Medulla oblongata (tissue), 1 donor: ENCODE data around the gene ARAP1.

ENCODE experiments used
- DNase-seq: peaks from one replicate; pipeline ENCODE4 v3.0.0-alpha.2; 2015; ENCODE audit errors: extremely low spot score

Gene ARAP1

DNA sequence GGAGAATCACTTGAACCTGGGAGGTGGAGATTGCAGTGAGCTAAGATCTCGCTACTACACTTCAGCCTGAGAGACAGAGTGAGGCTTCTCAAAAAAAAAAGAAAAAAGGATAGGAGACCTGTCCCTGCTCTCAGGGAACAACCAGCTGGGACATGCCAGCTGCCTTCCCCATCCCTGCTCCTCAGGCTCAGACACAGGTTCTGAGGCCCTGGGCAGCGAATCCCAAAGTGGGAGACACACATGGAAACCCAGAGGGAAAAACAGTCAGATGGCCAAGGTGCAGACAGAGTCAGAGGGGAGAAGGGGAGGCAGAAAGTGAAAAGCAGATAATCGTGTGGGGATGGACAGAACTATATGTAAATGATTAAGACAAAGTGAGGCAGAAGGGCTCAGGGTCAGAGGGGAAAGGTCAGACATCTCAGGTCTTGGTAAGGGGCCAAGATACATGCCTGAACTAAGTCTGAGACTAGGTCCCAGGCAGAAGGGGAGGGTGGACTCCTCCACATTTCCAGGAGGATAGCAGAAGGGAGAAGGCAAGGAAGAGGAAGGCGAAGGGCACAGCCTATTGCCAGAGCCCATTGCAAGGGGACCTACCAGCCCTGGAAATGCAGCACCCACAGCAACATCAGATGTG is 27.4 kb upstream of the ARAP1 start:
- DNase-seq, result no peak

DNA sequence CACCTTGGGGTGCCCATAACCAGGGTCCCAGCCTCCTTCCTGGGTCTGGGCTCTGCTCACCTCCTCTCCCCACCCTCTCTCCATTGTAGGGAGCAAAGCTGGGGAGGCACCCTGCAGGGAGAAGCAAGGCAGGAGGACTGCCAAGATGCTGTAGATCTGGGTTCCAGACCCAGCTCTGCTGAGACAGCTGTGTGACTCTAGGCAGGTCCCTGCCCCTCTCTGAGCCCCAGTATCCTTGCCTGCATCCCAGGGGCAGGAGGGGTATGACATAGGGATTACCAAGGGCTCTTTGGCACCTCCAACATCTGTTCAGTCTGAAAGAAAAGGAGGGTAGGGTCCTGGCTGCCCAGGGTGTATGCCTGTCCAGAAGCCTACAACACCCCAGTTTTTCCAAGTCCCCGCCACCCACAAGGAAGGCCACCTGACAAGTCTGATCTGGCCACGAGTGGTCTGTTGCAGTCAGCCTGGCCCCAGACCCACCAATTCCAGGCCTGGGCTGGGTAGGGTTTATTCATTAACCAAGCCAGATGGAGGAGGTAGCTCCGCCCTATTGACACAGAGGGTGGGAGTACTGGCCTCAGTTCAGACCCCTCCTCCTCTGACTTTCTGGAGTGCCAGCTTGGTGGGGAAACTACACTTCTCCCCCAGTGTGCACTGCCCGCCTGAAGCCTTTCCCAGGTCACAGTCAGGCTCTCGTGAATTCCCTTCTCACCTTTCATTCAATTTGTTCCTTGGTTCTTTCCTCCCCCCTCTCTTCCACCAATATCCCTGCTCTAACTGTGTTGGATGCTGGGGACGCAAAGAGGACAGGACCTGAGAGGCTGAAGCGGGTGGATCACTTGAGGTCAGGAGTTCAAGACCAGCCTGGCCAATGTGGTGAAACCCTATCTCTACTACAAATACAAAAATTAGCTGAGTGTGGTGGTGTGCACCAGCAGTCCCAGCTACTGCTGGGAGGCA is 26.6 kb upstream of the ARAP1 start:
- DNase-seq, result no peak

DNA sequence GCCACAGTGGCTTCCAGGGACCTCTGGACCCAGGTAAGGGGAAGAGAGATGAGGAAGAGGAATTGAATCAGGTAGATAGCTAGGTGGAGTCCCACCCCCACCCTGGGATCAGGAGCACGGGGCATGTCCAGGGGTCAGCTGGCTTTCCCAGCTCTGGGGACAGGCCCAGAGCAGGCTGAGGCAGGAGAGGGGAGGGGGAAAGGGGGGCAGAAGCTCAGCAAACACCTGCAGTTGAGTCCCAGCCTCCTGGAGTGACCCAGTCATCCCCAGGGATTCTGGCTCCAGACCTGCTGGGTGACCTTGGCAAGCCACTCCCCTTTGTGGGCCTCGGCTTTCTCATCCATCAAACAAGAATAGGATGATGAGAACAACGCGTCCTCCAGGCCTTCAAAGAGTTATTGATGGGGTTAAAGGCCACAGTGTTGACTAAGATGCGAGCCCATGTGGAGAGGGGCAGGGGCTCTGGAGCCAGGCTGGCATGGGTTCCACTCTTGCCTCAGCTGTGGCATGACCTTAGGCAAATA is 25.6 kb upstream of the ARAP1 start:
- DNase-seq, result no peak

DNA sequence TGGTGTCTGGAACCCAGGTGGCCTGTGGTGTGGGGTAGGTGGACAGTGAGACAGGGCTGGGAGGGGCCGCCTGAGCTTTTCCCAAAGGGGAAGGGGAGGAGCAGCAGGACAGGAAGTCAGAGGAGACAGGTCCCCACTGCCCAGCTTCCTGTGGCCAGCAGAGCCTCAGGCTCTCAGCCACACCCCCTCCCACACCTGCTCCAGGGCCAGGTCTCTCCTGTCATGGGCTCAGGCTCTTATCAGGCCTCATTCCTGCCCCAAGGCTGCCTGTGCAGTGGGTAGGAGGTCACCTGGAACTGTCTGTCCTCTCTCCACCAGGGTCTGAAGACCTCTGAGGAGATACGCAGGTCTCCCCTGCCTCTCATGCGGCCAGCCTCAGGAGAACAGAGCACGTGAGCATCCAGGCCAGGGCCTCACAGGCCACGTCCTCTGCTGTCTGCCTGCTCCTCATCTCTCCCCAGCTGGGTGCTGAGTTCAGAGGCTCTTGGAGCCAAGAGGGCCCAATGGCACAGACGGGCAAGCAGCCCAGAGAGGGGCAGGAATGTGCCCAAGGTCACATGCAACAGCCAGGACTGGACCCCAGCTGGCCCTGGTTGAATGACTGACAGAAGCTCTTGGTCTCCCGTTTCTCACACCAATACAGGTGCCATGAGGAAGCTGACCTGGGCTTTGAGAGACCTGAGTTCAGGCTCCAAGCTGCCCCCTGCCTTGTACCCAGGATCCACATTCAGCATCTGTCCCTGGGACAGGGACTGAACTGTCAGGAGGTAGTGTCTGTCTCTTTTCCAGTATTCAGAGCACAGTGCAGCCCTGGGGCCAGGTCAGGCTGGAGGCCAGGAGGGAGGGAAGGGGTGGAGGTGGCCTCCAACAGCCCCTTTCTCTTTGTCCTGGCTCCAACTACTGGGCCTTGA is 24.9 kb upstream of the ARAP1 start:
- DNase-seq, result peak; percentile 63

DNA sequence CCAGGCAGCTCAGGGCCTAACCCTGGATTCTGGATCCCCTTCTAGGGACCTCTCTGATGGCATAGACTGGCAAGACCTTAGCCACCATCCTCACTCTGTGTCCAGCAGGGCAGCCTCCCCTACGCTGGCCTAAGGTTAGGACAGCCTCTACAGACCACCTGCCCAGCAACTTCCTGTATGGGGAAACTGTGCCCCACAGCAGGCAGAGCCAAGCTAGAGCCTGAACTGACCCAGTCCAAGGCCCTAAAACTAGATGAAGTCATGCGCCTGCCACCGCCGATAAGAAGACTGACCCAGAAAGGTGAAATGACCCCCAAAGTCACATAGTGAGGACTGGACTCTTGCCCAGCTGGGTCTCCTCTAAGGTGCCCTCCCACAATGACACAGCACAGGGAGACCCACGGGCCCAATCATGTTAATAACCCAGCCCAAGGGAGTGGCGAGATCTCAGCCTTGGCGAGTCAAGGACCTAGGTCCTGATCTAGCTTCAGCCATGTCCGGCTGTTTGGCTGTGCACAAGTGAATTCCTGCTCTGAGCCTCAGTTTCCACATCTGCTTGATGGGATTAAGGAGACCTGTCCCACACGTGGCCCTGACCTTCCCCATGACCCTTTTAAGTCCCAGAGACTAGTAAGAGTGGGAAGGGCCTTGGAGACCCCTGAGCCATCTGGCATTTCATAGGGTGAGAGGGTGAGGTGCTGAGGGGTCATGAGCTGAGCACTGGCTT is 24.1 kb upstream of the ARAP1 start:
- DNase-seq, result no peak

- no peak for DNase-seq
Observed at GRCh38 chr11:72775288-72776110, 23.3 kb upstream of the ARAP1 start.

GRCh38 chr11:72774499-72774898 is 22.3 kb upstream of the ARAP1 start:
- no peak for DNase-seq

DNA sequence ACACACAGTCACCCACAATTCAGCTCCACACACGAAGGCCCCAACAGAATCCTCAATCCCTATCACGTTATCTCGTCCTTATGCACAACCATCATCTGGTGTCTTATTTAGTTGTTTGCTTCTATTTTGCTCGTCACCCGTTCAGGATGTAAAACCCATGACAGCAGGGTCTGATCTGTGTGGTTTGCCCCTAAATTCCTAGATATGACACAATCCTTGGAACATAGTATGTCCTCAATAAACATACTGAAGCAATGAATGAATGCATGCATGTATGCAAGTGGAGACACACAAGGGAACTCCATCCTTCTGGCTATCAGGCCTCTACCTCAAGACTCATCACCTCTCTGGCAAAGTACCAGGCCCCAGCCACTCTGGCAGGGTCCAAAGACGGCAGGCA is 21.5 kb upstream of the ARAP1 start:
- no peak for DNase-seq

- no peak for DNase-seq
Observed at GRCh38 chr11:72773291-72773690, 21.1 kb upstream of the ARAP1 start.

DNA sequence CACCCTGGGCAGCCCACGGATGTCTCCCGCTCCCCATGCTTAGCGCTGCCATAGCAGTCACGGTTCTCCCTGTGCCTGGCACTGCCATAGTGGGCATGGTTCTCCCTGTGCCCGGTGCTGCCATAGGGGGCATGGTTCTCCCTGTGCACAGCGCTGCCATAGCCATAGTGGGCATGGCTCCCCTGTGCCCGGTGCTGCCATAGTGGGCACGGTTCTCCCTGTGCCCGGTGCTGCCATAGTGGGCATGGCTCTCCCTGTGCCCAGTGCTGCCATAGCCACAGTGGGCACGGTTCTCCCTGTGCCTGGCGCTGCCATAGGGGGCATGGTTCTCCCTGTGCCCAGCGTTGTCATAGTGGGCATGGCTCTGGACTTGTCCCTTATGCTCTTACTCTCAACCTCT is 19.9 kb upstream of the ARAP1 start:
- DNase-seq, result no peak

GRCh38 chr11:72771507-72771906 is 19.3 kb upstream of the ARAP1 start:
- no peak for DNase-seq

GRCh38 chr11:72770799-72771198 is 18.6 kb upstream of the ARAP1 start:
- no peak for DNase-seq

GRCh38 chr11:72769680-72770079 is 17.5 kb upstream of the ARAP1 start:
- DNase-seq, result no peak

- DNase-seq, result no peak
Observed at GRCh38 chr11:72768581-72768980, 16.4 kb upstream of the ARAP1 start.

- DNase-seq, result no peak
Observed at GRCh38 chr11:72767203-72768062, 15.2 kb upstream of the ARAP1 start.

- DNase-seq, result no peak
Observed at GRCh38 chr11:72766152-72766902, 14.1 kb upstream of the ARAP1 start.

DNA sequence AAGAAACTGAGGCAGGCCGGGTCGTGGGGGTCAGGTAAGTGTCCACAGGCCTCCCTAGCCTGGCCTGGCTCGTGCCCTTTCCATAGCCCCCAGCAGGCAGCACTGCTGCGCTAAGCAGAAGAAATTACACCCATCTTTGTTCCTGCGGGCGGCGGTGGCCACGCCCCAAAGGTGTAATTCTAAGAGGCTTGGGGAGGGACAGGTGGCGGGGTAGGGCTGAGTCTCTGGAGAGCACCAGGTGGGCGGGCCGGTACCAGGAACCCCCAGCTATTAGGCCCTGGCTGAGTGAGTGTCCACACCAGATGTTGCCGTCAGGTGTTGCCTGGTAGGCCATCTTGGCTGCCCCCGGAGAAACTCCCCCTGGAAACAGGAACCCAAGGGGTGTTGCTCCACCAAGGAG is 12.3 kb upstream of the ARAP1 start:
- no peak for DNase-seq

- no peak for DNase-seq
Observed at GRCh38 chr11:72763823-72764222, 11.6 kb upstream of the ARAP1 start.
